ENCODE measurements around the gene NAA25.
"Not testable (repeated sequence)": the region's sequence is repeated elsewhere in the genome, so short reads cannot be mapped to it uniquely, and the experiment has no call there.

NAA25 gene

GRCh38 chr12:112091563-112091962 lies 17.0 kb downstream of the NAA25 start:
- no peak for DNase-seq
- in situ Hi-C loops (cut with HindIII; ENCODE audit: low pct_ligation_motif_present, low pct_unique_long_range_greater_than_20kb, low sequenced_read_pairs) = no loop called here

- in situ Hi-C loops (cut with HindIII; ENCODE audit: low pct_ligation_motif_present, low pct_unique_long_range_greater_than_20kb, low sequenced_read_pairs) = no loop called here
- no peak for DNase-seq
Observed at GRCh38 chr12:112087851-112088250, 20.7 kb downstream of the NAA25 start.

- no peak for DNase-seq
- in situ Hi-C loops (cut with HindIII; ENCODE audit: low pct_ligation_motif_present, low pct_unique_long_range_greater_than_20kb, low sequenced_read_pairs) = no loop called here
Observed at GRCh38 chr12:112087055-112087850, 21.3 kb downstream of the NAA25 start.

- in situ Hi-C loops (cut with HindIII; ENCODE audit: low pct_ligation_motif_present, low pct_unique_long_range_greater_than_20kb, low sequenced_read_pairs) = no loop called here
- DNase-seq = no peak
Observed at GRCh38 chr12:112066566-112066965, 42.0 kb downstream of the NAA25 start.

GRCh38 chr12:112063273-112063672 lies 45.3 kb downstream of the NAA25 start:
- in situ Hi-C loops (cut with HindIII; ENCODE audit: low pct_ligation_motif_present, low pct_unique_long_range_greater_than_20kb, low sequenced_read_pairs) = no loop called here
- no peak for DNase-seq

- no peak for DNase-seq
- in situ Hi-C loops (cut with HindIII; ENCODE audit: low pct_ligation_motif_present, low pct_unique_long_range_greater_than_20kb, low sequenced_read_pairs) = no loop called here
Observed at GRCh38 chr12:112061137-112061536, 47.4 kb downstream of the NAA25 start.

- DNase-seq = no peak
- in situ Hi-C loops (cut with HindIII; ENCODE audit: low pct_ligation_motif_present, low pct_unique_long_range_greater_than_20kb, low sequenced_read_pairs) = no loop called here
Observed at GRCh38 chr12:112049351-112049750, 59.2 kb downstream of the NAA25 start.

- in situ Hi-C loops (cut with HindIII; ENCODE audit: low pct_ligation_motif_present, low pct_unique_long_range_greater_than_20kb, low sequenced_read_pairs) = no loop called here
- DNase-seq = no peak
Observed at GRCh38 chr12:112046003-112046402, 62.6 kb downstream of the NAA25 start.

- DNase-seq; in situ Hi-C loops (cut with HindIII; ENCODE audit: low pct_ligation_motif_present, low pct_unique_long_range_greater_than_20kb, low sequenced_read_pairs): not testable (repeated sequence)
Observed at GRCh38 chr12:112036614-112037013, 72.0 kb downstream of the NAA25 start.

- DNase-seq = no peak
- in situ Hi-C loops (cut with HindIII; ENCODE audit: low pct_ligation_motif_present, low pct_unique_long_range_greater_than_20kb, low sequenced_read_pairs) = no loop called here
Observed at GRCh38 chr12:112035219-112035785, 73.3 kb downstream of the NAA25 start.

- DNase-seq = no peak
- in situ Hi-C loops (cut with HindIII; ENCODE audit: low pct_ligation_motif_present, low pct_unique_long_range_greater_than_20kb, low sequenced_read_pairs) = no loop called here
Observed at GRCh38 chr12:112032292-112032691, 76.3 kb downstream of the NAA25 start.

GRCh38 chr12:112031472-112031871 lies 77.1 kb downstream of the NAA25 start:
- in situ Hi-C loops (cut with HindIII; ENCODE audit: low pct_ligation_motif_present, low pct_unique_long_range_greater_than_20kb, low sequenced_read_pairs) = no loop called here
- no peak for DNase-seq

GRCh38 chr12:112029301-112029700 lies 79.3 kb downstream of the NAA25 start:
- in situ Hi-C loops (cut with HindIII; ENCODE audit: low pct_ligation_motif_present, low pct_unique_long_range_greater_than_20kb, low sequenced_read_pairs) = no loop called here
- no peak for DNase-seq

GRCh38 chr12:112025808-112026375 lies 82.7 kb downstream of the NAA25 start:
- in situ Hi-C loops (cut with HindIII; ENCODE audit: low pct_ligation_motif_present, low pct_unique_long_range_greater_than_20kb, low sequenced_read_pairs) = no loop called here
- no peak for DNase-seq

- in situ Hi-C loops (cut with HindIII; ENCODE audit: low pct_ligation_motif_present, low pct_unique_long_range_greater_than_20kb, low sequenced_read_pairs) = no loop called here
- DNase-seq = no peak
Observed at GRCh38 chr12:112023759-112024396, 84.7 kb downstream of the NAA25 start.

GRCh38 chr12:112022241-112023016 lies 86.2 kb downstream of the NAA25 start:
- in situ Hi-C loops (cut with HindIII; ENCODE audit: low pct_ligation_motif_present, low pct_unique_long_range_greater_than_20kb, low sequenced_read_pairs) = no loop called here

GRCh38 chr12:112020947-112021457 lies 87.6 kb downstream of the NAA25 start:
- in situ Hi-C loops (cut with HindIII; ENCODE audit: low pct_ligation_motif_present, low pct_unique_long_range_greater_than_20kb, low sequenced_read_pairs) = no loop called here
- no peak for DNase-seq

More at GRCh38 chr12:112022241-112023016, 86.2 kb downstream of the NAA25 start:
- DNase-seq = no peak

GRCh38 chr12:112018571-112019237 lies 89.9 kb downstream of the NAA25 start:
- in situ Hi-C loops (cut with HindIII; ENCODE audit: low pct_ligation_motif_present, low pct_unique_long_range_greater_than_20kb, low sequenced_read_pairs) = no loop called here
- DNase-seq = no peak
